Lower leg skin (tissue), 3 donors: Measurements from ENCODE around the gene DUSP22.

Source experiments
- POLR2A ChIP-seq, 2 donors: fragments of 450-650 bp; IDR thresholded peaks; one replicate each; pipeline ENCODE4 v1.6.1; 2016 to 2017; ENCODE audit warnings: antibody characterized with exemption in 2 of 2, mild to moderate bottlenecking in 1 of 2, moderate library complexity in 1 of 2
- TF ChIP-seq, protein P1 (sequence below), 3 donors: fragments of 450-650 bp; IDR thresholded peaks; one replicate each; pipeline ENCODE4 v1.5.1; 2016; ENCODE audit warnings: antibody characterized with exemption in 3 of 3, mild to moderate bottlenecking in 3 of 3, moderate library complexity in 2 of 3

GRCh38 chr6:303948-304558 lies 11.8 kb downstream of the DUSP22 start:
- no peak for TF ChIP-seq POLR2A (IDR thresholded peaks at IDR 0.05)
- TF ChIP-seq, protein P1, sequence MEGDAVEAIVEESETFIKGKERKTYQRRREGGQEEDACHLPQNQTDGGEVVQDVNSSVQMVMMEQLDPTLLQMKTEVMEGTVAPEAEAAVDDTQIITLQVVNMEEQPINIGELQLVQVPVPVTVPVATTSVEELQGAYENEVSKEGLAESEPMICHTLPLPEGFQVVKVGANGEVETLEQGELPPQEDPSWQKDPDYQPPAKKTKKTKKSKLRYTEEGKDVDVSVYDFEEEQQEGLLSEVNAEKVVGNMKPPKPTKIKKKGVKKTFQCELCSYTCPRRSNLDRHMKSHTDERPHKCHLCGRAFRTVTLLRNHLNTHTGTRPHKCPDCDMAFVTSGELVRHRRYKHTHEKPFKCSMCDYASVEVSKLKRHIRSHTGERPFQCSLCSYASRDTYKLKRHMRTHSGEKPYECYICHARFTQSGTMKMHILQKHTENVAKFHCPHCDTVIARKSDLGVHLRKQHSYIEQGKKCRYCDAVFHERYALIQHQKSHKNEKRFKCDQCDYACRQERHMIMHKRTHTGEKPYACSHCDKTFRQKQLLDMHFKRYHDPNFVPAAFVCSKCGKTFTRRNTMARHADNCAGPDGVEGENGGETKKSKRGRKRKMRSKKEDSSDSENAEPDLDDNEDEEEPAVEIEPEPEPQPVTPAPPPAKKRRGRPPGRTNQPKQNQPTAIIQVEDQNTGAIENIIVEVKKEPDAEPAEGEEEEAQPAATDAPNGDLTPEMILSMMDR (IDR thresholded peaks at IDR 0.05): no peak
